GM18858 (cell line): Measurements from ENCODE around the gene MUC5B.
"Not testable (repeated sequence)": the region's sequence is repeated elsewhere in the genome, so short reads cannot be mapped to it uniquely, and the experiment has no call there.

Source experiments
- ATAC-seq: cut with Tn5 transposase; IDR thresholded peaks from one replicate; pipeline ENCODE4 v1.9.1; 2021; ENCODE audit not compliant: unreplicated experiment

Gene MUC5B

GRCh38 chr11:1222491-1223345, at the start of gene MUC5B:
MUC5B (plus strand) TSS chr11:1223066; CDS start chr11:1223124, 58 bp downstream.
- ATAC-seq: no peak

GRCh38 chr11:1173396-1173795, 49.5 kb upstream of the MUC5B start:
- not testable (repeated sequence) for ATAC-seq

- no peak for ATAC-seq
Measured at GRCh38 chr11:1174441-1175370, 48.2 kb upstream of the MUC5B start.

- ATAC-seq: no peak
Measured at GRCh38 chr11:1175461-1176223, 47.2 kb upstream of the MUC5B start.

- no peak for ATAC-seq
Measured at GRCh38 chr11:1176224-1177019, 46.4 kb upstream of the MUC5B start.

GRCh38 chr11:1177020-1177770, 45.7 kb upstream of the MUC5B start:
- ATAC-seq: no peak

- ATAC-seq: no peak
Measured at GRCh38 chr11:1177771-1178090, 45.1 kb upstream of the MUC5B start.

GRCh38 chr11:1178201-1178885, 44.5 kb upstream of the MUC5B start:
- ATAC-seq: no peak

GRCh38 chr11:1178906-1179305, 44.0 kb upstream of the MUC5B start:
- ATAC-seq: no peak

GRCh38 chr11:1179641-1180040, 43.2 kb upstream of the MUC5B start:
- ATAC-seq: no peak

GRCh38 chr11:1180171-1180570, 42.7 kb upstream of the MUC5B start:
- no peak for ATAC-seq

- ATAC-seq: no peak
Measured at GRCh38 chr11:1180947-1181391, 41.9 kb upstream of the MUC5B start.

- ATAC-seq: no peak
Measured at GRCh38 chr11:1181420-1181819, 41.4 kb upstream of the MUC5B start.

GRCh38 chr11:1181853-1182535, 40.9 kb upstream of the MUC5B start:
- ATAC-seq: no peak

GRCh38 chr11:1184139-1184538, 38.7 kb upstream of the MUC5B start:
- not testable (repeated sequence) for ATAC-seq

- ATAC-seq: not testable (repeated sequence)
Measured at GRCh38 chr11:1188451-1189130, 34.3 kb upstream of the MUC5B start.

GRCh38 chr11:1189816-1190215, 33.0 kb upstream of the MUC5B start:
- ATAC-seq: not testable (repeated sequence)
